K562 (cell line): ENCODE data around the gene ROBO1.

Experiments
- EP300 ChIP-seq: IDR thresholded peaks from 2 replicates; pipeline ENCODE4 v1.6.1; 2012; ENCODE audit warnings: low read length, improper control_type of control experiment
- GTF3C2 ChIP-seq: IDR thresholded peaks from 3 replicates; pipeline ENCODE4 v1.6.1; 2011; ENCODE audit warnings: borderline replicate concordance, mild to moderate bottlenecking, moderate library complexity; ENCODE audit not compliant: insufficient read length; ENCODE audit errors: extremely low read depth
- HNRNPH1 ChIP-seq: fragments of 200-400 bp; formaldehyde crosslinking; optimal IDR thresholded peaks from 2 replicates; pipeline ENCODE3; 2017; ENCODE audit warnings: low read depth, mild to moderate bottlenecking, low read length, moderate library complexity
- MEF2A ChIP-seq: IDR thresholded peaks from 2 replicates; pipeline ENCODE4 v1.6.1; 2011; ENCODE audit warnings: low read depth, mild to moderate bottlenecking, low read length, moderate library complexity; ENCODE audit not compliant: control insufficient read depth
- NBN ChIP-seq: fragments of 450-650 bp; IDR thresholded peaks from 2 replicates; pipeline ENCODE4 v1.6.1; 2016; ENCODE audit warnings: low read depth, mild to moderate bottlenecking
- TF ChIP-seq, protein P1 (sequence below), 2 experiments: fragments of 450-650 bp in 1 of 2; sonication (generic) in 1 of 2; formaldehyde crosslinking in 1 of 2; IDR thresholded peaks in 1 of 2; conservative IDR thresholded peaks in 1 of 2; 2 replicates each; pipeline versions ENCODE4 v1.6.1 to v1.8.1; 2016 to 2023; ENCODE audit warnings: mild to moderate bottlenecking in 2 of 2, moderate library complexity in 2 of 2, inconsistent platforms in 1 of 2, missing genetic modification reagents in 1 of 2

DNA sequence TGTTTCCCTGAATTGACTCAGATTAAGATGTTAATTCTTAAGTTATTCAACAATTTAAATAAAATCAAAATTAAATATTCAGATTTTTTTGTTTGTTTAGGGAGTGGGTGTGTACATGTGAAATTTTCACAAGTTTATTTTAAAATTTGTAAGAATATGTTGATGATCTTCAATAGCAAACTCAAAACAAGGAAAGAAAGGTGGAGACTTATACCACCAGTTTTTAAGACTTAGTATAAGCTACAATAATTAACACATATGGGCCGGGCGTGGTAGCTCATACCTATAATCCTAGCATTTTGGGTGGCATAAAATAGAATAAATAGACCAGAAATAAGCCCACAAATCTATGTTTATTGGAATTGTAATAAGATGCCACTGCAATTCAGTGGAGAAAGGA, 1084.5 kb downstream of the ROBO1 start:
- TF ChIP-seq GTF3C2 (no peak), NBN (no peak), MEF2A (no peak), EP300 (no peak), HNRNPH1 (no peak)
- TF ChIP-seq, protein P1, sequence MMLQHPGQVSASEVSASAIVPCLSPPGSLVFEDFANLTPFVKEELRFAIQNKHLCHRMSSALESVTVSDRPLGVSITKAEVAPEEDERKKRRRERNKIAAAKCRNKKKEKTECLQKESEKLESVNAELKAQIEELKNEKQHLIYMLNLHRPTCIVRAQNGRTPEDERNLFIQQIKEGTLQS (IDR thresholded peaks at IDR 0.05) = no peak
- TF ChIP-seq, protein P1 (CRISPR knock-in tag; conservative IDR thresholded peaks at IDR 0.05) = no peak
